ENCODE data around the gene UPF3B. TPM values are rescaled to one million over a fixed set of nuclear protein-coding genes. Genes with fewer than 3 reads are reported as not detected.
"Not testable (repeated sequence)": the region's sequence is repeated elsewhere in the genome, so short reads cannot be mapped to it uniquely, and the experiment has no call there.

Gene UPF3B
- total RNA-seq: 1 to 10 TPM; 1.1 to 2.3 TPM

DNA sequence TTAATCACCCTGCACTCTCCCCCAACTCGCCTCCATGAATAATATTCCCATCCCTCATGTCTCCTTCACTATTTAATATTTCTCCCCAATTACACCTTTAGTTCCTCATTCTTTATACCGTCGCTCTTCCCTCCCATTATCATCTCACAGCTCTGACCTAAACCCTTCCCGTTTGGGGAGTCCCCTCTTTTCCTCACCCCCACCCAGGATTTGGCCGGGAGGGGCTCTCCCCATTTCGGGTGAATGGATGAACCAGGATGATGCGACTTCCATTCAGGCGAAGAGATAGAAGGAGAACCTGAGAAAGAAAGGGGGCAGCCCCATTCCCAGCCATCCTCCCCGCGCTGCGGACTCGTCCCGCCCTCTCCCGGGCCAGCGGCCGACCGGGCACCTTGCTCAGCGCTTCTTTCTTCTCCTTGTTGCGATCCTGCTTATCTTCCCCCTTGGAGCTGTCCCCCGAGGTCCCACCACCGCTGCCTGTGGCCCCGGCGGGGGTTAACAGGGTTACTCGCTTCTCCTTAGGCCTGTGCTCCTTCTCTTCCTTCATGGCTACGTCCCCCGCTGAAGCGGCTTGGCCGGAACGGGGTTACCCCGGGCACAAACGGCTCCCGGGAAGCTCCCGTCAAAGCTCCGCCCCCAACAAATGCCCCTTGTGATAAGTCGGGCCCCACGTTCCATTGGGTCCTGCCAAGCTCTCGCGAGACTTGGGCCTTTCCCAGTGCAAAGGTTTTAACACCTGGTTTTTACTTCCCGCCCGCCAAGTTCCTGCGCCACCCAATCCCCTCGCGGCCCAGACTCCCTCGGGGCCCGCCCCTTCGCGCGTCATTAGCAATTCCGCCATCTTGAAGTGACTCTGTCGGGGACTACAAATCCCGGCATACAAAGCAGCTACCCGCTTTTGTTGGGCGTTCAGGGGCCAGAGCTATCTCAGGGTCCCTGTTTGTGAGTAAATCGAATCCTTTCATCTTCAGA, at the start of gene UPF3B:
TSS of gene UPF3B (minus strand) at position 582 of the 972 bp plus-strand sequence. CDS start at position 547, 35 bp downstream.
- Histone ChIP-seq H3K4me3 (peak within 1 kb of the TSS; percentile 67 to 69), H3K9me3 (no peaks in the 10 kb centered on the region), H3K27me3 (no peaks in the 10 kb centered on the region), H3K27ac (peak within 1 kb of the TSS; percentile 86 to 91), H3K4me1 (peaks cover 0 to 5% of the 10 kb centered on the region in 2 donors), H3K36me3 (no peaks in the 10 kb centered on the region)
- peak; percentile 97 for DNase-seq (ENCODE audit: low spot score)
- peak in 1 of 2 donors; percentile 15 for TF ChIP-seq CTCF (IDR thresholded peaks at IDR 0.05)

GRCh38 chrX:119900976-119901375, 48.2 kb upstream of the UPF3B start:
- H3K36me3 ChIP-seq: no peaks in the 10 kb centered on the region
- H3K27me3 ChIP-seq: no peaks in the 10 kb centered on the region
- no peak for TF ChIP-seq CTCF (IDR thresholded peaks at IDR 0.05)
- DNase-seq (ENCODE audit: low spot score): no peak
- no peak overlapping the region for H3K27ac ChIP-seq
- no peak overlapping the region for H3K4me3 ChIP-seq
- no peaks in the 10 kb centered on the region for H3K4me1 ChIP-seq
- H3K9me3 ChIP-seq: no peaks in the 10 kb centered on the region

DNA sequence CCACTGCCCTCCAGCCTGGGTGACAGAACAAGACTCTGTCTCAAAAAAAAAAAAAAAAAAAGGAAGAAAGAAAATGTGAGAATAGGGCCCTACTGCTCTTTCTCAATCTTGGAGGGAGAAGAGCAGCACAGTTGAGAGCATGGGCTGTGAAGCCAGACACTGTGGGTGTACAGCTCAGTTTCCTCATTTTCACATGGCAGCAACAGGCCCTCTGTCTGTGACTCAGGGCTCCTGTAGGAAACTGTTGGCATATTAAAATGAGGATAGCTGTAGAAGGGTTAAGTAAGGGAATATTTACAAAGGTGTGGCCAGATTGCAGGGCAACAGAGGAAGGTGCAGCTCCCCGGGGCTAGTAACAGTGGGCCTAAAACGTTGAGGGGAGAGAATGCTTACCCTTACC, 46.4 kb upstream of the UPF3B start:
- Histone ChIP-seq H3K9me3 (no peaks in the 10 kb centered on the region), H3K27ac (no peak overlapping the region), H3K27me3 (no peaks in the 10 kb centered on the region), H3K36me3 (no peaks in the 10 kb centered on the region), H3K4me3 (no peak overlapping the region), H3K4me1 (no peaks in the 10 kb centered on the region)
- TF ChIP-seq CTCF (IDR thresholded peaks at IDR 0.05): no peak
- DNase-seq (ENCODE audit: low spot score): no peak

- Histone ChIP-seq H3K4me3 (no peak within 1 kb of the TSS), H3K27me3 (no peaks in the 10 kb centered on the region), H3K4me1 (no peaks in the 10 kb centered on the region), H3K9me3 (no peaks in the 10 kb centered on the region), H3K36me3 (no peaks in the 10 kb centered on the region), H3K27ac (no peak within 1 kb of the TSS)
- no peak for TF ChIP-seq CTCF (IDR thresholded peaks at IDR 0.05)
- no peak for DNase-seq (ENCODE audit: low spot score)
These were observed 43.1 kb upstream of the UPF3B start, which contains the start of gene AKAP14 for GRCh38 chrX:119895843-119896326. TSS of gene AKAP14 (plus strand) at chrX:119895893. CDS start at chrX:119903224, 7,331 bp downstream.

GRCh38 chrX:119891961-119892692, 39.4 kb upstream of the UPF3B start:
- not testable (repeated sequence) for H3K27me3 ChIP-seq; H3K36me3 ChIP-seq; H3K4me3 ChIP-seq; H3K9me3 ChIP-seq; H3K4me1 ChIP-seq; H3K27ac ChIP-seq; DNase-seq (ENCODE audit: low spot score)

DNA sequence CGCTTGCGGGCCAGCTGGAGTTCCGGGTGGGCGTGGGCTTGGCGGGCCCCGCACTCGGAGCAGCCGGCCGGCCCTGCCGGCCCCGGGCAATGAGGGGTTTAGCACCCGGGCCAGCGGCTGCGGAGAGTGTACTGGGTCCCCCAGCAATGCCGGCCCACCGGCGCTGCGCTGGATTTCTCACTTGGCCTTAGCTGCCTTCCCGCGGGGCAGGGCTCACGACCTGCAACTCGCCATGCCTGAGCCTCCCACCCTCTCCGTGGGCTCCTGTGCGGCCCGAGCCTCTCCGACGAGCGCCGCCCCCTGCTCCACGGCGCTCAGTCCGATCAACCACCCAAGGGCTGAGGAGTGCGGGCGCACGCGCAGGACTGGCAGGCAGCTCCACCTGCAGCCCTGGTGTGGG, 37.9 kb upstream of the UPF3B start:
- H3K27me3 ChIP-seq; H3K9me3 ChIP-seq; H3K4me1 ChIP-seq; DNase-seq (ENCODE audit: low spot score); H3K36me3 ChIP-seq; H3K27ac ChIP-seq; H3K4me3 ChIP-seq: not testable (repeated sequence)
